IMR-90 (cell line): ENCODE results near the gene DPYSL5. TPM values are rescaled to one million over a fixed set of nuclear protein-coding genes. Genes with fewer than 3 reads are reported as not detected.

Source experiments
- ATAC-seq: fragments of 200-7000 bp; cut with Tn5 transposase; 2 replicates; pipeline ENCODE4 v1.9.1; 2020; ENCODE audit warnings: low read depth, mild to moderate bottlenecking, moderate library complexity
- BruUV-seq: library from RNA; stranded (reverse); fragments of 400-500 nt; replicated peaks from 2 replicates; lab custom pipeline; 2021; lab: Mats Ljungman, UMichigan
- CTCF ChIA-PET: fragments of 300-600 bp; formaldehyde crosslinking; extraction: SDS; loops from one replicate; lab custom pipeline; 2021; ENCODE audit warnings: antibody characterized with exemption; lab: Yijun Ruan, JAX
- POLR2A ChIA-PET: fragments of 300-600 bp; sonication (Branson Sonifier 250); formaldehyde crosslinking; loops from one replicate; lab custom pipeline; 2022; ENCODE audit warnings: antibody characterized with exemption; ENCODE audit not compliant: unreplicated experiment; lab: Charles Lee
- DNase-seq: peaks from one replicate; pipeline ENCODE4 v3.0.0; 2013
- H2AFZ ChIP-seq: replicated peaks from 2 replicates; pipeline ENCODE3; 2013; ENCODE audit warnings: low read length, mild to moderate bottlenecking; ENCODE audit not compliant: poor library complexity
- H2AK5ac ChIP-seq: 2 replicates; pipeline ENCODE4 v1.6.1; 2013; ENCODE audit warnings: low read depth, low read length, inconsistent platforms
- H2AK9ac ChIP-seq: replicated peaks from 2 replicates; pipeline ENCODE3; 2013; ENCODE audit warnings: mild to moderate bottlenecking, low read depth, low read length, moderate library complexity; ENCODE audit not compliant: poor library complexity
- H2BK120ac ChIP-seq: 2 replicates; pipeline ENCODE4 v1.6.1; 2013; ENCODE audit warnings: low read depth, low read length, inconsistent platforms
- H2BK15ac ChIP-seq: 3 replicates; pipeline ENCODE4 v1.6.1; 2013; ENCODE audit warnings: low read depth, low read length, inconsistent platforms
- H2BK20ac ChIP-seq: 2 replicates; pipeline ENCODE4 v1.6.1; 2013; ENCODE audit warnings: low read depth, mild to moderate bottlenecking, inconsistent platforms, low read length, moderate library complexity
- H2BK5ac ChIP-seq: 2 replicates; pipeline ENCODE4 v1.6.1; 2013; ENCODE audit warnings: mild to moderate bottlenecking, low read depth, low read length, inconsistent platforms; ENCODE audit not compliant: poor library complexity, severe bottlenecking
- H3K14ac ChIP-seq: replicated peaks from 2 replicates; pipeline ENCODE4 v1.6.1; 2013; ENCODE audit warnings: low read depth, low read length, inconsistent platforms
- H3K18ac ChIP-seq: 2 replicates; pipeline ENCODE4 v1.6.1; 2013; ENCODE audit warnings: low read depth, low read length, control low read depth
- H3K23ac ChIP-seq: 2 replicates; pipeline ENCODE4 v1.6.1; 2013; ENCODE audit warnings: low read depth, low read length, inconsistent platforms
- H3K27ac ChIP-seq: 2 replicates; pipeline ENCODE4 v1.5.1; 2013; ENCODE audit warnings: mild to moderate bottlenecking, control low read depth, low read length; ENCODE audit not compliant: insufficient read depth
- H3K27me3 ChIP-seq: 2 replicates; pipeline ENCODE4 v1.6.1; 2013; ENCODE audit warnings: low read length; ENCODE audit not compliant: control insufficient read depth, insufficient read depth
- H3K36me3 ChIP-seq: 2 replicates; pipeline ENCODE4 v1.6.1; 2013; ENCODE audit warnings: low read length, mixed read lengths; ENCODE audit not compliant: control insufficient read depth, insufficient read depth
- H3K4ac ChIP-seq: 2 replicates; pipeline ENCODE4 v1.6.1; 2013; ENCODE audit warnings: low read depth, low read length, inconsistent platforms
- H3K4me1 ChIP-seq: 2 replicates; pipeline ENCODE4 v1.6.1; 2013; ENCODE audit warnings: low read length, mixed read lengths; ENCODE audit not compliant: control insufficient read depth, insufficient read depth
- H3K4me2 ChIP-seq: 2 replicates; pipeline ENCODE4 v1.6.1; 2013; ENCODE audit warnings: low read depth, mild to moderate bottlenecking, control low read depth, low read length, moderate library complexity
- H3K4me3 ChIP-seq: 2 replicates; pipeline ENCODE4 v1.5.1; 2013; ENCODE audit warnings: low read depth, mild to moderate bottlenecking, control low read depth, low read length, moderate library complexity; ENCODE audit not compliant: insufficient read depth
- H3K56ac ChIP-seq: 2 replicates; pipeline ENCODE4 v1.6.1; 2013; ENCODE audit warnings: low read length, inconsistent platforms; ENCODE audit not compliant: insufficient read depth; ENCODE audit errors: extremely low read depth
- H3K79me1 ChIP-seq, 2 experiments: 2 replicates each; pipeline ENCODE4 v1.6.1; 2013; ENCODE audit warnings: low read length in 2 of 2, inconsistent platforms in 1 of 2, low read depth in 1 of 2
- H3K9ac ChIP-seq: 2 replicates; pipeline ENCODE4 v1.6.1; 2013; ENCODE audit warnings: low read depth, low read length, control low read depth
- H3K9me1 ChIP-seq: 2 replicates; pipeline ENCODE4 v1.6.1; 2013; ENCODE audit warnings: low read length, inconsistent platforms; ENCODE audit not compliant: insufficient read depth
- H3K9me3 ChIP-seq: 2 replicates; pipeline ENCODE4 v1.6.1; 2013; ENCODE audit warnings: low read length; ENCODE audit not compliant: control insufficient read depth, insufficient read depth
- H4K20me1 ChIP-seq: 2 replicates; pipeline ENCODE4 v1.6.1; 2013; ENCODE audit warnings: low read length, inconsistent platforms; ENCODE audit not compliant: insufficient read depth
- H4K5ac ChIP-seq: 2 replicates; pipeline ENCODE4 v1.6.1; 2013; ENCODE audit warnings: mild to moderate bottlenecking, low read depth, low read length, control low read depth
- H4K8ac ChIP-seq, 2 experiments: 2 replicates each; pipeline ENCODE4 v1.6.1; 2013; ENCODE audit warnings: low read depth in 2 of 2, low read length in 2 of 2, control low read depth in 1 of 2, inconsistent platforms in 1 of 2
- H4K91ac ChIP-seq: 2 replicates; pipeline ENCODE4 v1.6.1; 2013; ENCODE audit warnings: low read depth, low read length, inconsistent platforms; ENCODE audit not compliant: insufficient read depth
- BHLHE40 ChIP-seq: fragments of 150-350 bp; IDR thresholded peaks from 2 replicates; pipeline ENCODE4 v1.6.1; 2016; ENCODE audit warnings: mild to moderate bottlenecking, low read depth, low read length
- CEBPB ChIP-seq: IDR thresholded peaks from 2 replicates; pipeline ENCODE4 v1.6.1; 2012; ENCODE audit warnings: low read depth, low read length, improper control_type of control experiment
- CHD1 ChIP-seq: IDR thresholded peaks from 2 replicates; pipeline ENCODE4 v1.6.1; 2012; ENCODE audit warnings: low read depth, low read length, improper control_type of control experiment
- MAFK ChIP-seq: IDR thresholded peaks from 2 replicates; pipeline ENCODE4 v1.6.1; 2012; ENCODE audit warnings: low read depth, low read length, improper control_type of control experiment
- POLR2A ChIP-seq: IDR thresholded peaks from 2 replicates; pipeline ENCODE4 v1.6.1; 2012; ENCODE audit warnings: mild to moderate bottlenecking, low read depth, low read length
- USF2 ChIP-seq: fragments of 150-350 bp; IDR thresholded peaks from 2 replicates; pipeline ENCODE4 v1.6.1; 2017; ENCODE audit warnings: mild to moderate bottlenecking, antibody characterized with exemption, low read length, low read depth
- WGBS, 2 experiments: methylation state at CpG; one replicate each; pipeline versions ENCODE4 v1.1.5 to v1.1.7; 2013; ENCODE audit warnings: missing lambda C conversion rate in 2 of 2; ENCODE audit not compliant: insufficient read length in 1 of 2; ENCODE audit errors: extremely low coverage in 2 of 2; 5-methylcytosine and 5-hydroxymethylcytosine counted together
- dilution Hi-C: fragments of 300-500 bp; cut with HindIII; formaldehyde crosslinking; loops from one replicate; pipeline ENCODE4 v1.14.3; 2018; ENCODE audit warnings: low sequenced_read_pairs; ENCODE audit not compliant: unreplicated experiment
- in situ Hi-C: fragments of 300-500 bp; cut with MboI; formaldehyde crosslinking; loops from 3 replicates; pipeline ENCODE4 v1.14.3; 2019; ENCODE audit warnings: low sequenced_read_pairs, inconsistent platforms, mixed read lengths
- intact Hi-C: fragments of 100-400 bp; cut with micrococcal nuclease; formaldehyde crosslinking; loops from 2 replicates; pipeline ENCODE4 v1.10.0; 2022
- polyA plus RNA-seq, 3 experiments: library from polyadenylated mRNA; depleted of rRNA; stranded (reverse); fragments of >200 nt; gene quantifications; 2 replicates each; pipeline ENCODE4 v1.2.3, GENCODE V29; 2012; ENCODE audit warnings: low replicate concordance in 1 of 3
- total RNA-seq: library from RNA; depleted of rRNA; stranded (reverse); fragments of >200 nt; gene quantifications from 2 replicates; pipeline ENCODE4 v1.2.3, GENCODE V29; 2012

The DPYSL5 gene
- total and polyA plus RNA-seq, 2 of the 4 experiments (the other 2 are of a cell fraction) = not detected

GRCh38 chr2:26901326-26902183 is 53.6 kb downstream of the DPYSL5 start:
- DNase-seq (no peak), ATAC-seq (no peak)
- no peak overlapping the region for H2AK9ac ChIP-seq
- H3K4me3 ChIP-seq = no peak overlapping the region
- no peak overlapping the region for H3K56ac ChIP-seq
- H4K91ac ChIP-seq = no peak overlapping the region
- no peaks in the 10 kb centered on the region for H3K36me3 ChIP-seq
- H3K9ac ChIP-seq = no peak overlapping the region
- H4K8ac ChIP-seq = no peak overlapping the region
- no TSS peak for BruUV-seq
- H2BK20ac ChIP-seq = no peak overlapping the region
- no peak overlapping the region for H2BK120ac ChIP-seq
- no peak overlapping the region for H3K4ac ChIP-seq
- no peaks in the 10 kb centered on the region for H3K9me1 ChIP-seq
- TF ChIP-seq USF2 (no peak), POLR2A (no peak), BHLHE40 (no peak), CEBPB (no peak), MAFK (no peak), CHD1 (no peak)
- H4K20me1 ChIP-seq = no peaks in the 10 kb centered on the region
- H2BK5ac ChIP-seq = no peak overlapping the region
- no peak overlapping the region for H3K18ac ChIP-seq
- no peak overlapping the region for H3K14ac ChIP-seq
- H3K4me2 ChIP-seq = no peak overlapping the region
- 11% methylated on average over 4 of the region's 23 CpGs; no CpG with 5 or more reads in 1 of the 2 experiments for WGBS, 2 experiments
- dilution Hi-C loops = no loop called here
- 0 out of 2 replicates have a peak, but pooled peaks cover 2% of the 10 kb centered on the region for H3K9me3 ChIP-seq
- no peak overlapping the region for H2BK15ac ChIP-seq
- ChIA-PET POLR2A (no interaction called here), CTCF (interaction anchor here (0.7 kb wide), 1 partner anchor 39 kb away, joined by 3 read pairs; no protein-coding TSS in a partner anchor)
- H3K27me3 ChIP-seq = peaks cover 67% of the 10 kb centered on the region
- no peaks in the 10 kb centered on the region for H3K79me1 ChIP-seq
- no peak overlapping the region for H4K5ac ChIP-seq
- no peak overlapping the region for H2AK5ac ChIP-seq
- H3K4me1 ChIP-seq = no peaks in the 10 kb centered on the region
- H2AFZ ChIP-seq = no peak overlapping the region
- no peak overlapping the region for H3K23ac ChIP-seq
- in situ Hi-C loops = no loop called here
- no peak overlapping the region for H3K27ac ChIP-seq
- intact Hi-C loops = loop anchor here (5.0 kb wide), 1 partner anchor 39 kb away; no protein-coding TSS in a partner anchor
